ENCODE data around the gene PLAC1.
A peak's percentile ranks its signal among the peaks of the same experiment; 100 is the strongest.

Gene PLAC1, protein sequence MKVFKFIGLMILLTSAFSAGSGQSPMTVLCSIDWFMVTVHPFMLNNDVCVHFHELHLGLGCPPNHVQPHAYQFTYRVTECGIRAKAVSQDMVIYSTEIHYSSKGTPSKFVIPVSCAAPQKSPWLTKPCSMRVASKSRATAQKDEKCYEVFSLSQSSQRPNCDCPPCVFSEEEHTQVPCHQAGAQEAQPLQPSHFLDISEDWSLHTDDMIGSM

DNA sequence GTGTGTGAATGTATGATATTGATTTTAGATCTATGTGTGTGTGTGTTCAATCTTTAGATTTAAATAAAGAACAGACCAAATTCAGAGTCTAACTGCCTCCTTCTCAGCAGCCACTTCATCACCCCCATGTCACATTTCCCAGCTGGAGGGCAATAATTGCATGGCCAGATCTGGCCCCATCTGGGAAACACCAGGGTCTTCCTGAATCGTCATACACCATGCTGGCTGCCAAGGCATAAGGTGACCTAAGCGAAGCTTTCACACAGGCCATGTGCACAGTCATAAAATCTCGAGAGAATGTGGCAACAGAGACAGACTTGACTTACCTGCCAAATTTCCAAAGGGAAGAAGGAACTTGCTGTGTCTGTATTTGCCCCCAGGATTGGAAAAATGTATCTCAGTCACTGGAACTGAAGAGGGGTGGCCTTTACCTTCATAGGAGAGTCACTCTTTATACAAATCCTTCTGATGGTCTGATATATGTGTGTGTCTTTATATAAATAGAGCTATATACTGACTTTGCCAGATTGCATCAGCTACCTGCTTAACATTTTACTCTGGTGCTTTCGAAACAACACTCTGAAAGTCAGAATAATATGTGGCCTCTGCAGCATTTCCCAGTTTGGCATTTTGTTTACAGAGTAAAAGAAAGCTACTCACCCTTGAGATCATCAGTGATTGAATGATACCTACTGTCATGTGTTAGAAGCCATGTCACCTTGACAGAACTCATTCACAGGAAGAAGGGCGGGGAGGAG, at the start of gene PLAC1:
PLAC1 (minus strand) TSS at position 470 of the 758 bp plus-strand sequence. CDS start 91,789 bp downstream, outside the sequence.
- no peak for DNase-seq (ENCODE audit: low read depth in 3 of 3)

DNA sequence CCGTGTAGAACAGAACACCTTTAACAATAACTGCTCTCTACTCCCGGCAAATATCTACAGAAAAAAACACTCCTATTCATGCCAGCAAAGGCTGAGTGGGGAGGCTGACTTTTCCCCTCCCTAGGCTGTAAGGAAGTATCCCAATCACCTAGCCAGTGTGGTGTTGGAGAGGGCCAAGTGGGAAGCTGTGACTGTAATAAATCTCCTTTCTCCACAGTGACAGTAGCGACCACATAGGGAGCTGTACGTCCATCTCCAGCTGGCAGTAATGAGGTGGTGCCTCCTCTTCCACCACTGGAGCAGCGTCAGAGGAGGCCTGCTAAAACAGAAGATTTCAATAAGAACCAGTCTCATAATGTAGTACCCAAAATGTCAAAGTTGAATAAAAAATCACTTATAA, 47.9 kb upstream of the PLAC1 start:
- DNase-seq (ENCODE audit: low read depth in 3 of 3), result no peak

DNA sequence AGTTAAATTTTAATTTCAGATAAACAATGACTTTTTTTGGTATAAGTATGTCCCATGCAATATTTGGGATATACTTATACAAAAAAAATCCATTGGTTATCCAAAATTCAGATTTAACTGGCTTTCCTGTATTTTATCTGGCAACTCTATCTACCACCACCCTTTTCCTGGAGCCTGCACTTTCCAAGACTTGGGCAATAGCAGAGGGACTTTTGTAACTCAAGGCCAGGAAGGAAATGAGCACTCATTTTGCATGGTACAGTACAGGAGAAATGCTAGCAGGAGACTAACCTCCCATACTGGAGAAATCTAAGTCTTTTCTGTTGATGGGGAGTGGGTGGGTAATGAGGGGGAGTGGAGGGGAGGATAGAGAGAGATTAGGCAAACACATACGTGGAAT, 37.7 kb upstream of the PLAC1 start:
- no peak for DNase-seq (ENCODE audit: low read depth in 3 of 3)

DNA sequence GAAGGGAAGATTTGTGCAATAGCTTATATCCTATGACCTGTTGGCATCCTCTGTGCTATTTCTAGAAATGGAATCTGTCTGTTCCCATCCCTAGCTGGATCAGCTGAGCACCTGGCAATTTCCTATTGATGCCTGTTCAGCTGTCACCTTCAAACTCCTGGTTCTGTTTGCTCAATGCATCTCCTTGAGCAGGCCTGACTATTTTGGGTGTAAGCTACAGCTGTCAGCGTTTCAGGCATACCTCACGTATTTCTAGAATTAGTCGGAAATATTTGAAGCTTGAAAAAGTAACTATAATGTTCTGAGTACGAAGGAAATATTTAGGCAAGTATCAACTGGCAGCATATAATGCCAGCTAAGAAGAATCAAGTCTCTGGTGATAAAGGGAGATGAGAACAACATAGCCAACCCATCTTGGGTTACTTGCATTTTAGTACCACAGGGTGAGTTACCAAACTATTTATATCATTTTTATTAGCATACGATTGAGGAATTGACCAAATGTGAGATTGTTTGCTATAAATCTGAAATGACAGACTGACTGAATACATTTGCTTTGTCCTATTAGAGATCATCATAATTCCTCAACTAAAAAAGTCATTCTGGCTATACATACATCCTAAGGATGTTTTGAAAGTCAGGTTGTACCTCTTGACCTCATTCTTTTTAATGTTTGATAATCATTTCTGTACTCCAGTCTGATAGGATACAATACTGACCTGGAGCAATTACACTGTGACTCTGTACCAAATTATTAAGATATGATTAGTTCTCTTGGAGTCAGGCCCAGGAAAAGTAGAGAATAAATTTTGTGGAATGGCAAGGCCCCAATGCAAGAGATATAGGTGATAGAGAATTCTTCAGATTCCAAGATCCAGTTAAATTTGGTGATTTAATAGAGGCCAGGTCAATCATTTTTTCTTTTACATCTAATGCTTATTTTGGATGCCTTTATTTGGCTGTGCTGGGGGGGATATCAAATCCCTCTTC, 36.4 kb upstream of the PLAC1 start:
- no peak for DNase-seq (ENCODE audit: low read depth in 3 of 3)

DNA sequence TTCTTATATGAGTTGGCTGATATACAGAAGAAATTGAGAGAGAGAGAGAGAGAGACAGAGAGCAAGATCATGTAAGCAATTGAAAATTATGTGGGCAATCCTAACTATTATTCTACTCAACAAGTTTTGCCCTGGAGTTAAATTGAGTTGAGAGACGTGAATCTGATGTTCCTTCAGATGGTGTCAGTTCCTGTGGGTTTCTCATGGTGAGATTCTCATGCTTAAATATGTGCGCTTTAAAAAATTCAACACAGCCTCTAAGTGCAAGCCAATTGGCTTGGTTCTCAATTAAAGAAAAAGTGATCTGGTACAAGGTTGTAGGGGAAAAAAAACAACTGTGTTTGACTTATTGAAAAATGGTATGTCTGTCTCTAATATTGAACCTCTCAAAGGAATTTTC, 35.4 kb upstream of the PLAC1 start:
- no peak for DNase-seq (ENCODE audit: low read depth in 3 of 3)

DNA sequence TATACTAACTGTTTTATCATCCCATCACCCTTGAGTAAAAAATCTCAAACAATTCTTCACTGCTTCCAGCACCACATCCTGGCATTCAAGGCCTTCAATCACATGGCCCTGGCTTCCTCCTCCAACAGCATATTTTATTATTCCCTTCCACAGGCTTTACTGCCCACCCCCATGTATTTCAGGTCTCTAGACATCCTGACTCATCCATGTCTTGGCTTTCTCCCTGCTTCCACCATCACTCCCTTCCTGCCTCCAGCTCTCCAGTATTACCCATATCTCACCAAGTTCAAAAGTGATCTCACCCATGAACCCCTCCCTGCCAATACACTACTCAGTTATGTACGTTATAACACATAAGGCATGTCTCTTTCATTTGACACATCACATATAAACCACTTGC, 34.7 kb upstream of the PLAC1 start:
- no peak for DNase-seq (ENCODE audit: low read depth in 3 of 3)

DNA sequence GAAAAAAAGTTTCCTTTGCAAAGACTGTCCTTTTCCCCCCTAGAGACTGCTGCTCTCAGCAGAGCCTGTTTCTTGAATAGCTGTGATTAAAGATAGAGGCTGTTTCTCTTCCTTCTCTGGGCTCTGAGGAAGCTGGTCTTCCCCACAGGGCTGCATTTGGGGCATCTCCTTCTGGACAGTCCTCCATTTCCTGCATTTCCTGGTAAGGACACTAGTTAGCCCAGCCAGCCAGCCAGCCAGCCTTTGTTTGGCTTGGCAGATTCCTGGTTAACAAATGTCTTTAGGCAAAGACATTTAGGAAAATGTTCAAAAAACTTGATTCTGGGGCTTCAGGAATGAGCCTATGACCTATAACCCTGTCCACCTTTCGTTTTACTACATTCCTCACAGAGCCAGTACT, 34.0 kb upstream of the PLAC1 start:
- DNase-seq (ENCODE audit: low read depth in 3 of 3), result no peak

DNA sequence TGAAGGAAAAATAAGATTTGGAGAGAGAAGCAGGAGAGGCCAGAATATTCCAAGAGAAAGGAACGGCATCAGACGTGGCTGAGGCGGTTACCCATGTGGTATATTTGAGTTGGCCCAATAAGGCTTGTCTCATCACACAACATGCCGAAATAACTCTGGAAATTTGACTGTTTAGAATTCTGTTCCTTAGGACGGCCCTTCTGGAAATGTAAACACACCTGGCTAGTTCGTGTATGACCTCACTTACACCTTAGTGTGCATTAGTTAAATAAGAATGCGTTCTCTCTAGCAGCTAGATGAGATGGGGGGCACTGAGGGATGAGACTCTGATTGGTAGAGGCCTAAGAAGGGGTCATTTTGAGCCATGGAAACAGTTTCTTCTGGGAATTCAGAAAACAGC, 33.2 kb upstream of the PLAC1 start:
- no peak for DNase-seq (ENCODE audit: low read depth in 3 of 3)

DNA sequence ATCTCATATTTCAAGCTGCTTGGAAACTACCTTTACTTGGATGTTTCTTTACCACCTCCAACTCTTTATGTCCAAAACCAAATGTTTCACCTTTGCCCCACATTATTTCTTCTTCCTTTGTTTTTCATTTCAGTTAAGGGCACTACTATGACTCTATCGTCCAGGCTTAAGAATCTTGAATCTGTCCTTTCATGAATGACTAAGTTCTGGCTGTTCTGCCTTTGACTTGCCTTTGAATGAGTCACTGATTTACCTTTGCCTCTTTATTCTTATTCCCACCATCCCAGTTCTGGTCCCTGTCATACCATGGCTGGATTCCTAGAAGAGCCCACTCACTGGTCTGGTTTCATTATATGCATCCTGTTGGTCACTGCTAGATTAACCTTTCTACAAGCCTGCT, 30.6 kb upstream of the PLAC1 start:
- DNase-seq (ENCODE audit: low read depth in 3 of 3), result no peak

DNA sequence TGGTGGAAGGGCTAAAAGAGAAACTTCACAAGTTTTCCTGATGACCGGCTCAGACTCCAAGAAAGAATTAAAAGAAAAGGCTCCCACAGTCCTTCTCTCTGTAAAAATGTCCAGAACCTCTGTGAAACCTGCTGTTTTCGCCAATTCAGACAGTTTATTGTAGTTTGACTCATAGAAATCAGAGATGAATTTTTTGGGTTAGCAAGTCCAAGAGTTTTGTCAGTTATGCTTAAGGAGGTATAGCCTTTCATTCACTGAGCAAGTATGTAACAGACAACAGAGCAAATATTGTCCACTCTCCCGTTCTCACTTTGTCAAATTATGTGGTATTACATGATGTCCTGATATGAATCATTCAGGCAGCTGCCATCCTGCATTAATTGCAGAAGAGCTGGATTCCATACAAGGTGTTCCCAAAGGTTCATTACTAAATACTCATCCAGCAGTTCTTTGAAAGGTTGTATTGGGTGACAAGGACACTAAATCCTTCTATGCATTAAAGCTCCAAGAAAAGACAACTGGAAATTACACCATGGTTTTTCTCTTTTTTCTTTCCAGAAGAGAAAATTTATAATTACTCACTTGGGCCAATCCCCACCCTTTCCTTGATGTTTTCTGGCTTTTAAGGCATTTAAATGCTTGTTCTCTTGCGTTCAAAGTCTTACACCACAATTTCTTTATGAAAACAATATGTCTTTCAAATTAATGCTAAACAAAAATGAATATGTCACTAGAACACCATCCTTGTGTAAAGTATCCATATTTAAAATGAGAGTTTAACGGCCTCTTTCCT, 30.0 kb upstream of the PLAC1 start:
- no peak for DNase-seq (ENCODE audit: low read depth in 3 of 3)

DNA sequence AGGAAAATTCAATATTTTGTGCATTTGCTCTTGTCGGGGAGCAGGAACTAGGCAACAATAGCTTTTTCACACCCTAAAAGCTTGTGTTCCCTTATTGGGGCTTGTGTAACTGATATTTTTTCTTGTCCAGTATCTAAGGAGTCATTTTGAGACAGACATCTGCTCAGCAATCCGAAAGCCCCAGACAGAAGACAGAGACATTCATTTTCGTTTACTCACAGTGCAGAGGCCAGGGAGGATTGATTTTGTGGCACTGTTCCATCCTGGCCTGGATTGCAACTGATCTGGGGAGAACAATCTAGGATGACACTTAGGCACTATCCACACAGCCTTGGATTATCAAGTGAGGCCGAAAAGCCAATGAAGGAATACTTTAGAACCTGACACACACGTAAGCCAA, 27.4 kb upstream of the PLAC1 start:
- no peak for DNase-seq (ENCODE audit: low read depth in 3 of 3)

DNA sequence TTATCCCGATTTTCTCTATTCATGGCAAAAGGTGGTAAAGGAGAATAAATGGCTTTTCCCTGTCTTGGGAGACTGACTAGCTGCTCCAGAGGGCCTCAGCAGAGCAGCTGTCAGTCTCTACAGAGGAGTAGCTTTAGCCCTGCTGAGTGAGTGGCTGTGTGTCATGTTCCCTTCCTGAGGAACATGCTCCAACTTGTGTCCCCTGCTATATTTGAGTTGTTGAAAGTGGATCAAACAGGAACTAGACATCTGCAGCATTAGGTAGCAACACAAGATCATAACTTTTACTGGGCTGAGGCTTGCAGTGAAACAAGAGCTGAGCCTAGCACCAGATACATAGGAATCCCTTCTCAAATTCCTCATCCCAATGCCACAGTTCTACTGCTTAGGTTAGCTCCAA, 26.7 kb upstream of the PLAC1 start:
- no peak for DNase-seq (ENCODE audit: low read depth in 3 of 3)

DNA sequence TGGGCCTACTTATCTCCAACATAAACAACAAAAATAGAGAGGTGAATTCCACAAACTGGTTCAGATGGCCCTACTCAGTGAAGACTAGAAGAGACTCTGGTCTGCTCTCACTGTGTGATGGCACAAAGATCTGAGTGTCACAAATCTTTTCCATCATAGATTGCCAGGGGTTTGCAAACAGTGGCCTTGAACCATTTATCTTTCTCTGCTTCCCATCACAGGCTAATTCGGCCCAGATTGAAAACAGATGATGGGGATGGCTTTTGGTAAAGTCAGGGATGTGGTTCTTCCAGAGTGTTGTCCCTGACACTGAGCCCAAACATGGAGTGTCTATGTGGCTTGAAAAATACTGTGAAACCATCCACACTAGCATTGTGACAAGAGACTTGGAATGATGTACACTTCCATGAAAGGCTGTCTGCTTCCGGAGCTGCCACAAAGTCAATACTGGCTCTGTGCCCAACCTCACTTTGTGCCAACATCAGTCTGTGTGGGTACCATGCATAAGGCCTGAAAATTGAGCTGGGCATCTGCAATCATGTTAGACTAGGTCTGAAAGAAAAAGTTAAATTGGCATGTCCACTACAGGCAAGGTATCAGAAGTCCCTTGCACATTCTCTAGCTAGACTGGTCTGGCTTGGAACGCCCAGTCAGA, 25.2 kb upstream of the PLAC1 start:
- no peak for DNase-seq (ENCODE audit: low read depth in 3 of 3)

DNA sequence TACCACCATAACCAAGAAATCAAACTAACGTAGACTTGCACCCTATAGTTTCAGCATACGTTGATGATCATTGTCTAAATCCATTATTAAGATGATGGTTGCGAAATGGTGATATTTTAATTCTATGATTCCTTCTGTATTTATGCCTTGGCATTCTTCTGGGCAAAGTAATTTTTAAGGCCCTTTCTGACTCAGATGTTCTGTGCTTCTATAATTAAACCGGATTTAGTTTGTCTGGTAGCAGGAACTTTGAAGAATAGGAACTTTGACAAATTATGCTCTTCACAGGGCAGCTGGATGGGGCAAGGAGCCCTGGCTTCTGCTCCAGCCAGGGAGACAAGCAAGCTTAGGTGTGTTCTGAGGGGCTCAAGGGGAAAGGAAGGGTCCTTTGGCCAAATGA, 23.8 kb upstream of the PLAC1 start:
- DNase-seq (ENCODE audit: low read depth in 3 of 3), result no peak

DNA sequence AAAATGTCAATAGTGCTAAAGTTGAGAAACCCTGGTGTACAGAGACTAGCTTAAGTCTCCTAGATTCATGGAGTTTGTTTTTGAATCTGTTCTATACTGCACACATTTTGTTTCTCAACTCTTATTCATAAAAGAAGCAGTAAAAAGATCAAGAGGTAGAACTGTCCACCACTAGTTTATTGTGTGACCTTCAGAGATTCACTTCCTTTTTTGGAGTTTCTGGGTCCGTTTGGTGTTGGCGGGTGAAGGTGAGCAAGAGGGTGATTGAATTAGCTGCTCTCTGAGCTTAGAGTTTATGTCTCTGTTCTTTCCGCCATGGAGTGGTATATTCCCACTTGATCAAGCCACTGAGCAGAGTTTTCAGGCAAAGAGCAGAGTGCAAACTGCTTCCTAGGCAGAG, 21.4 kb upstream of the PLAC1 start:
- DNase-seq (ENCODE audit: low read depth in 3 of 3), result no peak

DNA sequence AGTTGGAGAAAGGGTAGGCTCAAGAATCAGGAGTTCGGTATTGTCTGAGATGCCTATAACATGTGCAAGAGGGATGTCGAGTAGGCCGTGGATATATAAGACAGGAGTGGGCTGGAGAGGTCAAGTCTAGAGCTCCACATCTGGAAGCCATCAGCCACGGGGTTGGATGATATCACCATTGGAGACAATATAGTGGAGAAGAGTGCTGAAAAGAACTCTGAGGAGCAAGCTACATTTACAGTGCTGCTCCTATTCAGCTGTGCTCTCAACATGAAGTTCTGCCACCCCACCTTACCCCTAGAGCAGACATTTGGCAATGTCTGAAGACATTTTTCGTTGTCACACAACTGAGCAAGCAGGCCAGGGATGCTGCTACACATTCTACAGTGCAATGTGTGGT, 20.9 kb upstream of the PLAC1 start:
- no peak for DNase-seq (ENCODE audit: low read depth in 3 of 3)

DNA sequence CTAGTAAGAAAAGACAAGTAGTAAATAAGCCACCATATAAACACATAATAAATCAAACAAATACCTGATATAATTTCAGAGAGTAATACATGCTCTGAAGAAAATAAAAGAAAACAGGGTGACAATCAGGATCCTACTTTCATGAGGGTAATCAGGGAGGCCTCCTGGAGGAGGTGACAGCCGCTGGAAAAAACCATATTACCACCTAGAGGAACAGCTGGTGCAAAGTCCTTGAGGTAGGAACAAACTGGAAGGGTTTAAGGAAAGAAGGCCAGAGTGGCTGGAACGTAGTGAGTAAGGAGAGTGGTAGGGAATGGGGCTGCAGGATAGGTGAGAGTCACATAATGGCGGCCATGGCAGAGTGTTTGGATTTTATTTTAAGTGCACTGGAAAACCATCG, 19.1 kb upstream of the PLAC1 start:
- DNase-seq (ENCODE audit: low read depth in 3 of 3), result no peak

DNA sequence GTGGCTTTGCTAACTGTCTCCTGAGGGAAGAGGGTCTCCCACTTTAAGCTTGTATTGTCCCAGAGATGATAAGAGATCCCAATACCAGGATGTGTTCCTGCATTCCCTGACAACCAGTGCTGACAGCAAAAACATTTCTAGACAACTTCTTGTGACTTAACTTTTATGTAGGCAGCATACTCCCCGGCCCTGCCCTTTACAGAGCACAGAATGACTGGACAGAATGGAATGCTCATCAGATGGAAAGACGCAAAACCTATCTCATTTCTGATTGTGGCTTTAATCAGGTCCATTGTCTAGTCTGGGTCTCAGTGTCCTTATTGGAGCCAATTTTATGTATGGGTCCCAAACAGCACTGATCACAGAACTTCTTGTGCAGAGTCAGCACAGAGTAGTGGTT, 18.2 kb upstream of the PLAC1 start:
- DNase-seq (ENCODE audit: low read depth in 3 of 3), result no peak

DNA sequence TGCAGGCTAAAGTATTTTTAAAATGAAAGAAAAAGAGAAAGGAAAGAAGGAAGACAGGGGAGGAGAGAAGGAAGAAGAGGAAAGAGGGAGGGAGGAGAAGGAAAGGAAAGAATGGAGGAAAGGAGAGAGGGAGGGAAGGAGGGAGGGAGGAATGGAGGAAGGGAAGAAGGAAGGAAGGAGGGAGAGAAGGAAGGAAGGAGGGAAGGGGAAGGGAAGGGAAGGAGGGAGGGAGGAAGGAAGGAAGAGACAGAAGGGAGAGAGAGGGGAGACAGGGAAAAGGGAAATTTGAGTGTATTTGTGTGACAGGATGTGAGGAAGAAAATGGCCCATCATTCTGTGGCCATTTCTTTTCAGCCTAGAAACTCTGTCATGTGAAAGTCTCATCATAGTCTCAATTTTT, 14.9 kb upstream of the PLAC1 start:
- no peak for DNase-seq (ENCODE audit: low read depth in 3 of 3)

DNA sequence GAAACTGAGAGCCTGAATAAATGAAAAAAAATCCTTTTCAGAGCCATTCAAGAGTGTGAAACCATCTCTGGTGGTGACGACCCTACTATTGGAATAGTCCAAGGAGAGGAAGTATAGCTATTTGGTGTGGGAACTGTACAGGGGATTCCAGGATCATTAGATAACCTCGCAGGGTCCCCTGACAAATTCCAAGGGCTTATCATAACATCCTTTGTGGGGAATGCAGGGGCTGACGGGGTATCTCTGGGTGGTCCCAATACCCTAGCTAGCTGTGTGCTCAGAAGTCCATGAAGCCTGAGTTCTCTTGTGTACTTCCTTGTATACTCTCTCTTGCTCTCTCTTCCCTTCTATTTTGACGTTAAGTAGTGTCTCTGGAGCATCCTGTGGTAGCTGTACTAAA, 13.8 kb upstream of the PLAC1 start:
- DNase-seq (ENCODE audit: low read depth in 3 of 3), result no peak

DNA sequence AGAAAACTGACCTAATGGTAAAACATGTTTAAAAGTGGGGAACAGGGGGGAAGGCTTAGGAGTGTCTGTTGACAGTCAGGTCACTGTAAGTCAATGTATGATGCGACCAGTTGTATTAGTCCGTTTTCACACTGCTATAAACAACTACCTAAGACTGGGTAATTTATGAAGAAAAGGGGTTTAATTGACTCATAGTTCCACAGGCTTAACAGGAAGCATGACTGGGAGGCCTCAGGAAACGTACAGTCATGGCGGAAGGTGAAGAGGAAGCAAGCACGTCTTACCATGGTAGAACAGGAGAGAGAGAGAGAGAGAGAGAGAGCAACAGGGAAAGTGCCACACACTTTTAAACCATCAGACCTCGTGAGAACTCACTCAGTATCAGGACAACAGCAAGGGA, 13.0 kb upstream of the PLAC1 start:
- peak in 1 of 3 experiments; percentile 3 for DNase-seq (ENCODE audit: low read depth in 3 of 3)

All from stimulated activated CD4-positive, alpha-beta T cell treated with anti-CD3 and anti-CD28 coated beads, TNF-alpha, amount 100 ng/mL, for 24 hours (primary cell).